ENCODE results near the gene CPPED1. TPM values are rescaled to one million over a fixed set of nuclear protein-coding genes. Genes with fewer than 3 reads are reported as not detected.

Gene CPPED1
- total and polyA plus RNA-seq, 2 donors from 2014 or later = 29.7 to 41.1 TPM

DNA sequence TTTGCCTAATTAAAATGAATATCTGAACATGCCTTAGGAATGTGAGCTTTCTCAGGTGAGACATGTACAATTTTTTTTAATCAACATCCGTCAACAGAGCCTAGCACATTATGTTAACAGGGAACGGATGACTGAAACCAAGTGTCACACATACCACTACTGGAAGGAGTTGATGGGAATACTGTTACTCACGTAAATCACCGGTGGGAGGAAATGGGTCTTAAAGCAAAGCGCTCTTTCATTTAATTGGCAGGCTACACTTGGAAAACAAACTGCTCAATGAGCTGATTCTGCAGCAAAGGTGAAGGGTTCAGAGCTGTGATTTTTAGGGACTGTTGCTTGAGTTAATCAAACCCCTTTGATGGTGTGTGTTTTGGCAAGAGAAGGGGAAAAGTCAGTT, 4.8 kb downstream of the CPPED1 start:
- FAIRE-seq = no peak
- Histone ChIP-seq H3K36me3 (ENCODE audit: control insufficient read depth in 2 of 3, insufficient read depth in 3 of 3, low read length in 3 of 3) (no peaks in the 10 kb centered on the region), H3K4me3 (ENCODE audit: low read length in 3 of 3) (no peak overlapping the region), H3K9me3 (ENCODE audit: control insufficient read depth in 2 of 3, insufficient read depth in 1 of 3, low read length in 3 of 3) (no peaks in the 10 kb centered on the region), H3K27me3 (ENCODE audit: control insufficient read depth, insufficient read depth, low read length) (no peaks in the 10 kb centered on the region), H3K4me1 (ENCODE audit: control insufficient read depth in 2 of 3, insufficient read depth in 2 of 3, low read depth in 1 of 3, low read length in 3 of 3) (peaks cover 3 to 7% (median 3%) of the 10 kb centered on the region in 3 donors), H3K27ac (ENCODE audit: low read depth in 2 of 2, low read length in 2 of 2) (no peak overlapping the region), H3K9ac (ENCODE audit: low read length in 3 of 3) (no peak overlapping the region)
- intact Hi-C loops (cut with DNase I) = no loop called here
- DNase-seq = peak in 3 of 5 donors; percentile 46 to 87 (median 83)
- TF ChIP-seq CTCF (IDR thresholded peaks at IDR 0.05; ENCODE audit: borderline replicate concordance, extremely low read depth, insufficient read depth) = no peak

DNA sequence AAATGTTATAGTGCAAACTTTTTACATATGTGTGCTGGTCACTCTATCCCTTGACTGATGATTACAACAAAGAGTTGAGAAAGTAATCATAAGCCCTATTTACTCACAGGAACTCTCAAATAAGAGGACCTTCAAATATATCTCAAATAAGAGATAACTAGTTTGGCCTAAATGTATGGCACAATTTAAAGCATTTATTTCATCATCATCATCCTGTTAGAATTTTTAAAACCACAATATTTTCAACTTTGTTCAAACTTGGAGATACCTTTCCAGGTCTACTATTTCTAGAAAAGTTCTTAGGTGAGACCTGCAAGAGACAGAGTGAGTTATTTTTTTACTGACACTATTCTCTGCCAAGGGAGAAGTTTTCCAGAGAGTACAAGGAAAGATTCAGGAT, 5.5 kb downstream of the CPPED1 start:
- no peak for FAIRE-seq
- H3K27ac ChIP-seq (ENCODE audit: low read depth in 2 of 2, low read length in 2 of 2) = no peak overlapping the region
- peaks cover 3 to 7% (median 3%) of the 10 kb centered on the region in 3 donors for H3K4me1 ChIP-seq (ENCODE audit: control insufficient read depth in 2 of 3, insufficient read depth in 2 of 3, low read depth in 1 of 3, low read length in 3 of 3)
- no peaks in the 10 kb centered on the region for H3K27me3 ChIP-seq (ENCODE audit: control insufficient read depth, insufficient read depth, low read length)
- no peak overlapping the region for H3K4me3 ChIP-seq (ENCODE audit: low read length in 3 of 3)
- H3K9me3 ChIP-seq (ENCODE audit: control insufficient read depth in 2 of 3, insufficient read depth in 1 of 3, low read length in 3 of 3) = no peaks in the 10 kb centered on the region
- no peak for TF ChIP-seq CTCF (IDR thresholded peaks at IDR 0.05; ENCODE audit: borderline replicate concordance, extremely low read depth, insufficient read depth)
- intact Hi-C loops (cut with DNase I) = no loop called here
- H3K9ac ChIP-seq (ENCODE audit: low read length in 3 of 3) = no peak overlapping the region
- DNase-seq = no peak
- H3K36me3 ChIP-seq (ENCODE audit: control insufficient read depth in 2 of 3, insufficient read depth in 3 of 3, low read length in 3 of 3) = no peaks in the 10 kb centered on the region

DNA sequence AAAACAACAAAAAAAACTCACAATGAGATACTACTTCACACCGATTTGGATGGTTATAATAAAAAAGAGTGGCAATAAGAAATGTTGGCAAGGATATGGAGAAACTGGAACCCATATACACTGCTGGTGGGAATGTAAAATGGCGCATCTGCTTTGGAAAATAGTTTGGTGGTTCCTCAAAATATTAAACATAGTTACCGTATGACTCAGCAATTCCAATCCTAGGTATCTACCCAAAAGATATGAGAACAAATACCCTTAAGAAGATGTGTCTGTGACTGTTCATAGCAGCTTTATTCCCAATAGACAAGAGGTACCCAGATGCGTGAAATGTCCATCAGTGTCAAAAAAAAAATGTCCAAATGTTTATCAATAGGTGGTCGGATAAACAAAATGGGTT, 7.2 kb downstream of the CPPED1 start:
- H3K27ac ChIP-seq (ENCODE audit: low read depth in 2 of 2, low read length in 2 of 2) = no peak overlapping the region
- no peak overlapping the region for H3K9ac ChIP-seq (ENCODE audit: low read length in 3 of 3)
- no peak for DNase-seq
- no peaks in the 10 kb centered on the region for H3K27me3 ChIP-seq (ENCODE audit: control insufficient read depth, insufficient read depth, low read length)
- no peaks in the 10 kb centered on the region for H3K9me3 ChIP-seq (ENCODE audit: control insufficient read depth in 2 of 3, insufficient read depth in 1 of 3, low read length in 3 of 3)
- no peaks in the 10 kb centered on the region for H3K36me3 ChIP-seq (ENCODE audit: control insufficient read depth in 2 of 3, insufficient read depth in 3 of 3, low read length in 3 of 3)
- no peak for TF ChIP-seq CTCF (IDR thresholded peaks at IDR 0.05; ENCODE audit: borderline replicate concordance, extremely low read depth, insufficient read depth)
- H3K4me3 ChIP-seq (ENCODE audit: low read length in 3 of 3) = no peak overlapping the region
- no peak for FAIRE-seq
- peaks cover 0 to 3% (median 3%) of the 10 kb centered on the region in 3 donors for H3K4me1 ChIP-seq (ENCODE audit: control insufficient read depth in 2 of 3, insufficient read depth in 2 of 3, low read depth in 1 of 3, low read length in 3 of 3)
- intact Hi-C loops (cut with DNase I) = no loop called here

All from kidney (tissue), 14 donors.